HEK293 (cell line): ENCODE data around the gene ERF.

ENCODE experiments used
- BCL6B ChIP-seq: fragments of 450-650 bp; formaldehyde crosslinking; IDR thresholded peaks from 2 replicates; pipeline ENCODE4 v1.5.1; 2017; ENCODE audit warnings: missing biosample characterization, missing genetic modification characterization
- ELK4 ChIP-seq: IDR thresholded peaks from 2 replicates; pipeline ENCODE4 v1.6.1; 2011; ENCODE audit warnings: mild to moderate bottlenecking, low read depth, low read length, borderline replicate concordance
- FEZF1 ChIP-seq: fragments of 450-650 bp; formaldehyde crosslinking; IDR thresholded peaks from 2 replicates; pipeline ENCODE4 v1.5.1; 2016; ENCODE audit warnings: missing biosample characterization, missing genetic modification characterization
- GFI1B ChIP-seq: fragments of 450-650 bp; formaldehyde crosslinking; IDR thresholded peaks from 2 replicates; pipeline ENCODE4 v1.5.1; 2016; ENCODE audit warnings: missing biosample characterization, missing genetic modification characterization
- INSM2 ChIP-seq: fragments of 450-650 bp; formaldehyde crosslinking; IDR thresholded peaks from 2 replicates; pipeline ENCODE4 v1.5.1; 2016; ENCODE audit warnings: missing biosample characterization, missing genetic modification characterization
- SCRT2 ChIP-seq: fragments of 450-650 bp; formaldehyde crosslinking; IDR thresholded peaks from 2 replicates; pipeline ENCODE4 v1.5.1; 2016; ENCODE audit warnings: missing biosample characterization, missing genetic modification characterization
- SP3 ChIP-seq: fragments of 450-650 bp; formaldehyde crosslinking; IDR thresholded peaks from 2 replicates; pipeline ENCODE4 v1.5.1; 2016; ENCODE audit warnings: missing biosample characterization, missing genetic modification characterization
- TRIM28 ChIP-seq: IDR thresholded peaks from 2 replicates; pipeline ENCODE4 v1.6.1; 2011; ENCODE audit warnings: low read length, control low read depth, borderline replicate concordance
- ZBTB21 ChIP-seq: fragments of 450-650 bp; formaldehyde crosslinking; IDR thresholded peaks from 2 replicates; pipeline ENCODE4 v1.5.1; 2017; ENCODE audit warnings: missing biosample characterization, missing genetic modification characterization
- ZEB2 ChIP-seq: fragments of 450-650 bp; formaldehyde crosslinking; IDR thresholded peaks from 2 replicates; pipeline ENCODE4 v1.5.1; 2016; ENCODE audit warnings: missing biosample characterization, missing genetic modification characterization
- ZFHX2 ChIP-seq: fragments of 450-650 bp; formaldehyde crosslinking; conservative IDR thresholded peaks from 2 replicates; pipeline ENCODE4 v1.5.1; 2016; ENCODE audit warnings: missing biosample characterization, missing genetic modification characterization
- ZNF114 ChIP-seq: fragments of 450-650 bp; formaldehyde crosslinking; IDR thresholded peaks from 2 replicates; pipeline ENCODE4 v1.5.0; 2017; ENCODE audit warnings: missing biosample characterization, missing genetic modification characterization
- ZNF140 ChIP-seq: fragments of 450-650 bp; formaldehyde crosslinking; IDR thresholded peaks from 2 replicates; pipeline ENCODE4 v1.5.1; 2016; ENCODE audit warnings: missing biosample characterization, missing genetic modification characterization
- ZNF174 ChIP-seq: fragments of 450-650 bp; formaldehyde crosslinking; IDR thresholded peaks from 2 replicates; pipeline ENCODE4 v1.5.0; 2017; ENCODE audit warnings: missing biosample characterization, mild to moderate bottlenecking, missing genetic modification characterization
- ZNF19 ChIP-seq: fragments of 450-650 bp; formaldehyde crosslinking; IDR thresholded peaks from 2 replicates; pipeline ENCODE4; 2016; ENCODE audit warnings: missing biosample characterization, missing genetic modification characterization, low read depth
- ZNF211 ChIP-seq: fragments of 450-650 bp; formaldehyde crosslinking; IDR thresholded peaks from 2 replicates; pipeline ENCODE4 v1.5.1; 2016; ENCODE audit warnings: low read depth, missing biosample characterization, missing genetic modification characterization
- ZNF221 ChIP-seq: fragments of 450-650 bp; formaldehyde crosslinking; IDR thresholded peaks from 2 replicates; pipeline ENCODE4 v1.5.1; 2017; ENCODE audit warnings: missing biosample characterization, missing genetic modification characterization, borderline replicate concordance
- ZNF37A ChIP-seq: fragments of 450-650 bp; IDR thresholded peaks from 2 replicates; pipeline ENCODE4 v1.5.1; 2018; ENCODE audit warnings: missing biosample characterization, missing genetic modification characterization
- ZNF398 ChIP-seq: fragments of 450-650 bp; formaldehyde crosslinking; IDR thresholded peaks from 2 replicates; pipeline ENCODE4 v1.5.1; 2017; ENCODE audit warnings: missing biosample characterization, missing genetic modification characterization
- ZNF423 ChIP-seq: fragments of 450-650 bp; formaldehyde crosslinking; IDR thresholded peaks from 2 replicates; pipeline ENCODE4 v1.5.1; 2016; ENCODE audit warnings: missing biosample characterization, missing genetic modification characterization
- ZNF518A ChIP-seq: fragments of 450-650 bp; formaldehyde crosslinking; conservative IDR thresholded peaks from 2 replicates; pipeline ENCODE4 v1.5.1; 2016; ENCODE audit warnings: low read depth, missing biosample characterization, missing genetic modification characterization
- ZNF571 ChIP-seq: fragments of 450-650 bp; formaldehyde crosslinking; IDR thresholded peaks from 2 replicates; pipeline ENCODE4 v1.5.0; 2017; ENCODE audit warnings: missing biosample characterization, missing genetic modification characterization
- ZNF580 ChIP-seq: fragments of 450-650 bp; formaldehyde crosslinking; IDR thresholded peaks from 2 replicates; pipeline ENCODE4 v1.5.1; 2016; ENCODE audit warnings: missing biosample characterization, missing genetic modification characterization
- ZNF610 ChIP-seq: fragments of 450-650 bp; formaldehyde crosslinking; IDR thresholded peaks from 2 replicates; pipeline ENCODE4 v1.5.1; 2016; ENCODE audit warnings: missing biosample characterization, missing genetic modification characterization, borderline replicate concordance
- ZNF664 ChIP-seq: fragments of 450-650 bp; formaldehyde crosslinking; IDR thresholded peaks from 2 replicates; pipeline ENCODE4 v1.5.1; 2016; ENCODE audit warnings: missing biosample characterization, missing genetic modification characterization
- ZNF670 ChIP-seq: fragments of 450-650 bp; formaldehyde crosslinking; IDR thresholded peaks from 2 replicates; pipeline ENCODE4 v1.5.1; 2016; ENCODE audit warnings: missing biosample characterization, missing genetic modification characterization, low read depth
- ZNF747 ChIP-seq: fragments of 450-650 bp; formaldehyde crosslinking; IDR thresholded peaks from 2 replicates; pipeline ENCODE4 v1.5.1; 2016; ENCODE audit warnings: missing biosample characterization, missing genetic modification characterization
- ZNF76 ChIP-seq: fragments of 450-650 bp; formaldehyde crosslinking; IDR thresholded peaks from 2 replicates; pipeline ENCODE4; 2016; ENCODE audit warnings: low read depth, missing biosample characterization, missing genetic modification characterization, borderline replicate concordance
- ZNF777 ChIP-seq: fragments of 450-650 bp; formaldehyde crosslinking; IDR thresholded peaks from 2 replicates; pipeline ENCODE4 v1.5.1; 2017; ENCODE audit warnings: missing biosample characterization, missing genetic modification characterization, borderline replicate concordance
- ZNF792 ChIP-seq: fragments of 450-650 bp; formaldehyde crosslinking; IDR thresholded peaks from 2 replicates; pipeline ENCODE4 v1.5.1; 2016; ENCODE audit warnings: missing biosample characterization, missing genetic modification characterization

The ERF gene

GRCh38 chr19:42268142-42268703 lies 13.3 kb upstream of the ERF start (continued):
- TF ChIP-seq ZNF19: no peak
- no peak for TF ChIP-seq ZNF76 (tag by site-specific recombination)
- TF ChIP-seq TRIM28: 0 out of 2 replicates have a peak, but pooled peaks have one; percentile 19
- TF ChIP-seq ZNF610 (tag by site-specific recombination): peak; percentile 72; the same call in 1 of the 2 replicates
- no peak for TF ChIP-seq ZNF211 (tag by site-specific recombination)
- no peak for TF ChIP-seq ZNF571 (tag by site-specific recombination)
- TF ChIP-seq ZBTB21 (tag by site-specific recombination): peak; percentile 87
- TF ChIP-seq BCL6B (tag by site-specific recombination): no peak
- no peak; the same call in 1 of the 2 replicates for TF ChIP-seq ZNF398
- no peak for TF ChIP-seq ZNF221 (tag by site-specific recombination)
- no peak for TF ChIP-seq ZFHX2 (tag by site-specific recombination)
- TF ChIP-seq GFI1B (tag by site-specific recombination): no peak
- no peak for TF ChIP-seq ZNF114 (tag by site-specific recombination)
- peak; percentile 64; the same call in 1 of the 2 replicates for TF ChIP-seq INSM2 (tag by site-specific recombination)
- TF ChIP-seq FEZF1 (tag by site-specific recombination): peak; percentile 31; the same call in 1 of the 2 replicates
- peak; percentile 99 for TF ChIP-seq ZEB2 (tag by site-specific recombination)
- no peak for TF ChIP-seq ZNF140 (tag by site-specific recombination)
- no peak for TF ChIP-seq ZNF664 (tag by site-specific recombination)
- no peak for TF ChIP-seq ZNF423 (tag by site-specific recombination)
- peak; percentile 42; the same call in 1 of the 2 replicates for TF ChIP-seq ZNF580 (tag by site-specific recombination)
- TF ChIP-seq ZNF174 (tag by site-specific recombination): no peak
- peak; percentile 99 for TF ChIP-seq SCRT2 (tag by site-specific recombination)
- TF ChIP-seq ZNF670: no peak
- TF ChIP-seq ELK4: no peak
- no peak for TF ChIP-seq ZNF747 (tag by site-specific recombination)
- TF ChIP-seq SP3 (tag by site-specific recombination): no peak
- TF ChIP-seq ZNF792: no peak
- no peak for TF ChIP-seq ZNF777
- TF ChIP-seq ZNF518A: no peak; the same call in 1 of the 2 replicates
- no peak for TF ChIP-seq ZNF37A
